Kidney (tissue), 14 donors: ENCODE data around the gene ZNF143. TPM values are rescaled to one million over a fixed set of nuclear protein-coding genes. Genes with fewer than 3 reads are reported as not detected.
"Not testable (repeated sequence)": the region's sequence is repeated elsewhere in the genome, so short reads cannot be mapped to it uniquely, and the experiment has no call there.

Source experiments
- DNase-seq, 5 donors: peaks; one replicate each; pipeline ENCODE4 v3.0.0-alpha.2; 2013 to 2020
- FAIRE-seq: peaks from 2 replicates; lab custom pipeline; 2012; peaks lifted over from hg19 to GRCh38; lab: Jason Lieb, UNC
- H3K27ac ChIP-seq, 2 donors: one replicate each; pipeline ENCODE4 v1.7.0; 2013; ENCODE audit warnings: low read depth in 2 of 2, low read length in 2 of 2, inconsistent platforms in 1 of 2
- H3K27me3 ChIP-seq: one replicate; pipeline ENCODE4 v1.7.1; 2013; ENCODE audit warnings: low read length, inconsistent platforms; ENCODE audit not compliant: control insufficient read depth, insufficient read depth
- H3K36me3 ChIP-seq, 3 donors: one replicate each; pipeline versions ENCODE4 v1.7.0 to v1.7.1; 2013; ENCODE audit warnings: low read length in 3 of 3, control low read depth in 1 of 3, inconsistent platforms in 1 of 3; ENCODE audit not compliant: insufficient read depth in 3 of 3, control insufficient read depth in 2 of 3
- H3K4me1 ChIP-seq, 3 donors: one replicate each; pipeline versions ENCODE4 v1.7.0 to v1.7.1; 2013; ENCODE audit warnings: low read length in 3 of 3, inconsistent platforms in 1 of 3, low read depth in 1 of 3; ENCODE audit not compliant: control insufficient read depth in 2 of 3, insufficient read depth in 2 of 3
- H3K4me3 ChIP-seq, 3 donors: one replicate each; pipeline versions ENCODE4 v1.7.0 to v1.8.1; 2013; ENCODE audit warnings: low read length in 3 of 3, control low read depth in 1 of 3, inconsistent platforms in 1 of 3
- H3K9ac ChIP-seq, 3 donors: one replicate each; pipeline versions ENCODE4 v1.7.0 to v1.7.1; 2013; ENCODE audit warnings: low read length in 3 of 3, control low read depth in 1 of 3, inconsistent platforms in 1 of 3
- H3K9me3 ChIP-seq, 3 donors: one replicate each; pipeline versions ENCODE4 v1.7.0 to v1.7.1; 2013; ENCODE audit warnings: low read length in 3 of 3, control low read depth in 1 of 3, inconsistent platforms in 1 of 3; ENCODE audit not compliant: control insufficient read depth in 2 of 3, insufficient read depth in 1 of 3
- intact Hi-C: fragments of 100-400 bp; cut with DNase I; formaldehyde crosslinking; loops from one replicate; pipeline ENCODE4 v1.11.1; 2022
- polyA plus RNA-seq: library from polyadenylated mRNA; stranded (reverse); fragments of 350-450 nt; fragmentation: Illumina TruSeq; extraction: RNeasy Lipid Tissue Mini Kit (QIAGEN cat#74804); gene quantifications from one replicate; pipeline ENCODE4 v1.2.3, GENCODE V29; 2014; ENCODE audit warnings: low read depth, low replicate concordance; ENCODE audit not compliant: insufficient read depth
- total RNA-seq: library from RNA; stranded (reverse); fragmentation: NEBNext Ultra II Directional; extraction: Animal tissue kit (Norgen Biotek cat#: 25700); gene quantifications from one replicate; pipeline ENCODE4 v1.2.1, GENCODE V29; 2021
- TF ChIP-seq, protein P1 (sequence below): IDR thresholded peaks from 3 replicates; pipeline ENCODE4 v1.5.1; 2012; ENCODE audit warnings: mild to moderate bottlenecking, moderate library complexity, borderline replicate concordance; ENCODE audit not compliant: insufficient read depth; ENCODE audit errors: extremely low read depth
- donor health status: control.
- donor health status: control.
- donor health status: control.
- donor health status: control.
- donor health status: control.
- donor health status: DM: yes; HTN: yes; CAD: no.
- donor health status: Normal renal cell carcinoma (clear cell type).

ZNF143 gene
- total and polyA plus RNA-seq, 2 donors from 2014 or later: 8.6 to 30.3 TPM

DNA sequence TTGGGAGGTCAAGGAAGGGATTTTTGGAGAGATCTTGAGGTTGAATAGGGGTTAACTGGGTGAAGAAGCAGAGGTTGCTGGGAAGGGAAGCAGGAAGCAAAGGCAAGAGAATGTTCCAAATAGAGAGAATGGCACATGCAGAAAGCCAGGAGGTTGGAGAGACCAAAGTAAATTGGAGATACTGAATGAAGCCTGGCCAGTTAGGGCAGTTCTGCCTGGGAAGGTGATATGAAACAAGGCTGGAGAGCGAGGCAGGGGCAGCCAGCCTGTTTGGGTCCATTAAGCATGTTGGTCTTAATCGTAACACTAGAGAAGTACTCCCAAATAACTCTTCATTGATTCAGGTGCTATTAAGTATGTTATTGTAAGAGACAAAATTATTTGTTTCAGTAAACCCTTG lies 48.2 kb downstream of the ZNF143 start:
- Histone ChIP-seq H3K27me3 (no peaks in the 10 kb centered on the region), H3K4me1 (peaks cover 0 to 8% (median 3%) of the 10 kb centered on the region in 3 donors), H3K9ac (no peak overlapping the region), H3K4me3 (no peak overlapping the region), H3K9me3 (no peaks in the 10 kb centered on the region), H3K27ac (peak overlapping the region in 1 of 2 donors; percentile 40), H3K36me3 (peaks cover 3 to 8% (median 6%) of the 10 kb centered on the region in 3 donors)
- FAIRE-seq (no peak), DNase-seq (peak in 1 of 5 donors; percentile 22)
- intact Hi-C loops: no loop called here
- TF ChIP-seq, protein P1, sequence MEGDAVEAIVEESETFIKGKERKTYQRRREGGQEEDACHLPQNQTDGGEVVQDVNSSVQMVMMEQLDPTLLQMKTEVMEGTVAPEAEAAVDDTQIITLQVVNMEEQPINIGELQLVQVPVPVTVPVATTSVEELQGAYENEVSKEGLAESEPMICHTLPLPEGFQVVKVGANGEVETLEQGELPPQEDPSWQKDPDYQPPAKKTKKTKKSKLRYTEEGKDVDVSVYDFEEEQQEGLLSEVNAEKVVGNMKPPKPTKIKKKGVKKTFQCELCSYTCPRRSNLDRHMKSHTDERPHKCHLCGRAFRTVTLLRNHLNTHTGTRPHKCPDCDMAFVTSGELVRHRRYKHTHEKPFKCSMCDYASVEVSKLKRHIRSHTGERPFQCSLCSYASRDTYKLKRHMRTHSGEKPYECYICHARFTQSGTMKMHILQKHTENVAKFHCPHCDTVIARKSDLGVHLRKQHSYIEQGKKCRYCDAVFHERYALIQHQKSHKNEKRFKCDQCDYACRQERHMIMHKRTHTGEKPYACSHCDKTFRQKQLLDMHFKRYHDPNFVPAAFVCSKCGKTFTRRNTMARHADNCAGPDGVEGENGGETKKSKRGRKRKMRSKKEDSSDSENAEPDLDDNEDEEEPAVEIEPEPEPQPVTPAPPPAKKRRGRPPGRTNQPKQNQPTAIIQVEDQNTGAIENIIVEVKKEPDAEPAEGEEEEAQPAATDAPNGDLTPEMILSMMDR: no peak

DNA sequence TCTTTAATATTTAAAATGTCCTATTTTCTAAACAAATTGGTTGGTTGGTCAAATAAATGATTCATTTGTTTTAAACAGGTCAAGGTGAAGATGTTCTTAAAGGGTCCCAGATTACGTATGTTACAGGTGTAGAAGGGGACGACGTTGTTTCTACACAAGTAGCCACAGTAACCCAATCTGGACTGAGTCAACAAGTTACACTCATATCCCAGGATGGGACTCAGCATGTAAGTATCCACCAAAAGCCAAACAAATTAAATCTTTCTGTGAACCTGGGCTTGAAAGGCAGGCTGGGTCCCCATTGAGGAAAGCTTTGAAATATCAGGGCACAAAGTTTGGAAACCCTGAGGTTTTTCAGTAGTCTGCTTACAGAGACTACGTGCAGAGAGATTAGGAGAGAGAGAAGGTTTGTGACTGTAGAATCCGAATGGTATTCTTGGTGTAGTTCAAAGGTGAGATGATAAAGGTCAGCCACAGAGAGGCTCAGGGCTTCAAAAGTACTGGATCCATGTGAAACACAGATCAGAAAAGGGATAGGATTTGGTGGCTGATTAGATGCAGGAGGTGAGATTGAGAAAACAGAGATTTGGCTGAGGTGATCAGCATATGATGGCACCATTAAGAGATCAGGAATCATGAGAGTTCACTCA lies 51.7 kb downstream of the ZNF143 start:
- Histone ChIP-seq H3K9me3 (no peaks in the 10 kb centered on the region), H3K27ac (no peak overlapping the region), H3K27me3 (no peaks in the 10 kb centered on the region), H3K9ac (no peak overlapping the region), H3K4me1 (peaks cover 0 to 4% (median 3%) of the 10 kb centered on the region in 3 donors), H3K36me3 (peaks cover 9 to 14% (median 14%) of the 10 kb centered on the region in 3 donors), H3K4me3 (no peak overlapping the region)
- DNase-seq (no peak), FAIRE-seq (no peak)
- intact Hi-C loops: no loop called here
- TF ChIP-seq, protein P1: no peak

DNA sequence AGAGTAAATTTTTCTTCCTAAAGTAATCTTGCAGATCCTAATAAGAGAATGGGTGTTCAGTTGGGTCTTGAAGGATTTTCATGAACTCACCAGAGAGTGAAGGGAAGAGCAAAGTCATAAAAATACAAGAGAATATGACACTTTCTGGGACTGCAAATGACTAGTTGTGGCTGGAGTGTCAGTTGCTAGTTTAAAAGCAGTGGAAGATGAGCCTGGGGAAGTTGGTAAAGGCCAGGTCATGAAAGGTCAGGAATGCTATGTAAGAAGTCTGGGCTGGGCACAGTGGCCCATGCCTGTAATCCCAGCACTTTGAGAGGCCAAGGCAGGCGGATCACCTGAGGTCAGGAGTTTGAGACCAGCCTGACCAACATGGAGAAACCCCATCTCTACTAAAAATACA lies 53.8 kb downstream of the ZNF143 start:
- H3K9ac ChIP-seq, FAIRE-seq, H3K27me3 ChIP-seq, H3K4me3 ChIP-seq, DNase-seq, H3K9me3 ChIP-seq, H3K4me1 ChIP-seq, intact Hi-C loops, H3K27ac ChIP-seq: not testable (repeated sequence)
- H3K36me3 ChIP-seq: peaks cover 9 to 14% (median 14%) of the 10 kb centered on the region in 3 donors

DNA sequence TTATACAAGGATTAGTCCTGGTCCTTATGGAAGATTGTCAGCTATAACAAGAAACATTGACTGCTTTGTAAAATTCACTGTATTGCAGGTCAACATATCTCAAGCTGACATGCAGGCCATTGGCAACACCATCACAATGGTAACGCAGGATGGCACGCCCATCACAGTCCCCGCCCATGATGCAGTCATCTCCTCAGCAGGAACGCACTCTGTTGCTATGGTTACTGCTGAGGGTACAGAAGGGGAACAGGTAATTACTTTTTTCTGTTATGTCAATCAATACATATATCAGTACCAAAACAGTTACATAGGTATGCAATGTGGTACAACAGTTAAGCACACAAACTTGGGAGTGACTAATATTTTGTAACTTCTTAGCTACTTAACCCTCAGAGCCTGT lies 55.3 kb downstream of the ZNF143 start:
- no peak overlapping the region for H3K4me3 ChIP-seq

More for the DNA sequence above, 55.3 kb downstream of the ZNF143 start:
- no peaks in the 10 kb centered on the region for H3K27me3 ChIP-seq
- H3K4me1 ChIP-seq: no peaks in the 10 kb centered on the region
- FAIRE-seq (no peak), DNase-seq (no peak)
- intact Hi-C loops: no loop called here
- no peak overlapping the region for H3K9ac ChIP-seq
- H3K36me3 ChIP-seq: peaks cover 8 to 14% (median 14%) of the 10 kb centered on the region in 3 donors
- H3K27ac ChIP-seq: no peak overlapping the region
- TF ChIP-seq, protein P1: no peak
- no peaks in the 10 kb centered on the region for H3K9me3 ChIP-seq
